NCI-H526 treated with DMSO at 0.1 percent for 48 hours (cell line): ENCODE measurements around the gene ANKRD17.
"Not testable (repeated sequence)": the region's sequence is repeated elsewhere in the genome, so short reads cannot be mapped to it uniquely, and the experiment has no call there.

Experiments used
- DNase-seq: peaks from one replicate; lab custom pipeline; 2025; lab: John Stamatoyannopoulos, UW

The ANKRD17 gene

DNA sequence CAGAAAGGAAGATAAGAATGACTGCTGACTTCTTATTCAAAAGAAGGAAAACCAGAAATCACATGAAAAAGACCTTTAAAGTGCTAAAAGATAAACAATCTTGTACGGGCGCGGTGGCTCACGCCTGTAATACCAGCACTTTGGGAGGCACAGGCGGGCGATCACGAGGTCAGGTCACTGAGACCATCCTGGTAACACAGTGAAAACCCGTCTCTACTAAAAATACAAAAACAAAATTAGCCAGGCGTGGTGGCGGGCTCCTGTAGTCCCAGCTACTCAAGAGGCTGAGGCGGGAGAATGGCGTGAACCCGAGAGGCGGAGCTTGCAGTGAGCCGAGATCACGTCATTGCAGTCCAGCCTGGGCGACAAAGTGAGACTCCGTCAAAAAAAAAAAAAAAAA is 54.6 kb downstream of the ANKRD17 start:
- not testable (repeated sequence) for DNase-seq

DNA sequence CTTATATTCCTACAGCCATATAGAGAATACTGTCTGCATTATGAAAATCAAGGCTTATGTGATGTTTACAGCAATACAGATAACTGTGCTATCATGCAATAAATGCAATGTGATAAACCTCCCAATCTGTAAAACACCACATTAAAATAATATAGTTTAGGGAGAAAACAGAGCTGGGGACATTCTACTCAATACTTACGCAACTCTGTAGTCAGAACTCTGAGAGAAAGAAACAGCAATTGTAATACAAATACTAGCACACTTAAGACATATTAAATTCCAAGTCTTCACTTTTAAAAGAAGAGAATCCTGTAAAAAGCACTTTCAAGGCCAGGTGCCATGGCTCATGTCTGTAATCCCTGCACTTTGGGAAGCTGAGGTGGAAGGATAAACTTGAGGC is 61.4 kb downstream of the ANKRD17 start:
- DNase-seq: no peak

DNA sequence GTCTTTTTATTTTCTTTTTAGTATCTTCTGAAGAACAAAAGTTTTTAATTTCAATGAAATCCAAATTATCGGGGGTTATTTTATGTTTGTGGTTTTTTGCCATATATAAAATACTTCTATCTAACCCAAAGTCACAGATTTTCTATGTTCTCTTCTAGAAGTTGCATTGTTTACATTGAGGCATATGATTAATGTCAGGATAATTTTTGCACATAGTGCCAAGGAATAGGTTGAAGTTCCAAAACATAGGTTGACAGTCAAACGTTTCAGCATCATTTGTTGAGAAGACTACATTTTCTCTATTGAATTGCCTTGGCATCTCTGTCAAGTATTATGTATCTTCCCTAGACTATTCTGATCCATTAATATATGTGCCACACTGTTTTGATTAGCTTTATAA is 64.5 kb downstream of the ANKRD17 start:
- DNase-seq: no peak

DNA sequence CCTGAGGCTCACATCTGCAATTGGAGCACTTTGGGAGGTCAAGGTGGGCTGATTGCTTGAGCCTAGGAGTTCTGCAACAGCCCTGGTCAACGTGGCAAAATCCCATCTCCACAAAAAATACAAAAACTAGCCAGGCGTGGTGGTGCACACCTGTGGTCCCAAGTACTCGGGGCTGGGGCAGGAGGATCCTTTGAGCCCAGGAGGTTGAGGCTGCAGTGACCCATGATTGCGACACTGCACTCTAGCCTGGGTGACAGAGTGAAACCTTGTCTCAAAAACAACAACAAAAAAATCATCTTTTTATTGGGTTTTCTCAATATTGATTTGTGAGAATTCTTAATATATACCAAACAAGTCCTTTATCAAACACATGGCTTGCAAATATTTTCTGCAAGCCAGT is 64.9 kb downstream of the ANKRD17 start:
- no peak for DNase-seq

DNA sequence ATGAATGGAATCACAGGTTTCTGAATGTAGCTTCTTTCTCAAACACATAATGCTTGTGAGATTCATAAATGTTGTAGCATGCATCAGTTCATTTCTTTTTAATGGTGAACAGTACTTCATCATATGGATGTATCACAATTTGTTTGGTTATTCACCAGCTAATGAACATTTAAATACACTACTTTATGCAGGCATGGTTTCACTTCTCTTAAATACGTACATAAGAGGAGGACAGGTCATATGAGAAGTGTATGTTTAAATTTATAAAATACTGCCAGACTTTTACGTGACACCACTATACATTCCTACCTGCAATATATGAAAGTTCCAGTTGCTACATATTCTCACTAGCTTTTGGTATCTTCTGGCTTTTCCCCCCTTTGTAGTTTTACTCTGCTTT is 65.4 kb downstream of the ANKRD17 start:
- DNase-seq: no peak

DNA sequence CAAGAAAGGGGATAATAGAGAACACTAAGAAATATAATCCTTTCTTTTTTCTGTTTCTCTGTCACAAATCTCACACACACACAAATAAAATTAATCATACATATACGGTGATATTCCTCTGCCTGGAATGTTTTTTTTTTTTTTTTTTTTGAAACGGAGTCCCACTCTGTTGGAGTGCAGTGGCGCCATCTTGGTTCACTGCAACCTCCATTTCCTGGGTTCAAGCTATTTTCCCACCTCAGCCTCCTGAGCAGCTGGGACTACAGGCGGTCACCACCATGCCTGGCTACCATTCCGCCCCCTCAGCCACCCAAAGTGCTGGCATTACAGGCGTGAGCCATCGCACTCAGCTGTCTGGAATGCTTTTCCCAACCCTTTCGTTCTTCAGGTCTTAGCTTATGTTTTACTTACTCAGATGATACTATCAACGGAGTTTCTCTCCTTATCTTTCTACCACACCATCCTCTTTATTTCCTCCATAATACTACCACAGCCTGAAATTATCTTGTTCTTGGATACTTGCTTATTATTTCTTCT is 69.3 kb downstream of the ANKRD17 start:
- DNase-seq: no peak

DNA sequence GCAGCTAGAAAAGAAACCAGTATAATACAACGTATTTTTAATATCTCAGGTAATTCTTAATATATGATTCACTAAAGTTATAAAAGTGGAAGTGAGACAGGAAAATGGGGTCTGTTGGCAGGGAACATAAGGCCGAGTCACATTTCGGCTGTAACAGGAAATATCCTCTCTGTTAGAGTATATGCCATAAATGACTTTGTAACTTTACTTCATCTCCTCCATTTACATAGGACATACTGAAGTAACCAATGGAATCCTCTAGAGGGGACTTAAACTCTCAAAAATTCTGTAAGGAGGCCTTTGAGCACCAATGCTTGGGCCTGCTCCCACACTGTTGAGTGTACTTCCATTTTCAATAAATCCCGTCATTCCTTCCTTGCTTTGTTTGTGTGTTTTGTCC is 71.3 kb downstream of the ANKRD17 start:
- no peak for DNase-seq

DNA sequence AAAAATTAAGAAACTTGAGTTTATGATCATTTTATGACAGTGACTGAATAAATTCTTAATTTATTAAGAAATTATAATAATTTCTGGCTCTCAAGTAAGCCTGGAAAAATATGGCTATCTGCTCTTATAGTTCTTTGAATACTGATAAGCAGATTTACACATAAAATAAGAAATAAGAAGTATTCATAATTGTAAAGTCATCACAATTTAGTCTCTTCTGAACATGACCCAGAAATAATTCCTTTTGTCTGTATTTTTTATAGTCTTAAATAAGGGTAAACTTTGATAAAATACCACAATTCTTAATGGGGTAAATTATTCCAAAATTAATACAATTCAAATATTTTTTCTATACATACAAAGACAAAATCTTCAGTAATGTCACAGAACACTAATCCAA is 72.7 kb downstream of the ANKRD17 start:
- DNase-seq: no peak

DNA sequence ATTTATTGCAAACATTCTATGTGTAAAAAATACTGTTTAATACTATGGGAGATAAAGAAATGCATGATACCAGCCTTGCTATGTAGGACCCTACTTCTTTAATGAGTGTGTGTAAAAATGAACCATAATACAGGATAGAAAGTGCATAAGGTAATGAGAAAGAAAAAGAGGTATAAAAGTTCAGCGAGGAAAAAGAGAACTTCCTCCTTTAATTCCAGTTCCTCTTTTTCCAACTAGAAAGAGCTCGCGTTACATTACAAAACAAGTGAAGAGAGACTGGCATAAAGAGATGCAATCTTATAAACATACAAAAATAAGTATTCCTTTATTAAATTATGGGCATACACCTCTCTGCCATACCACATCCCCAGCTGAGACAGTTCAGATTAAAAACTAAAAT is 77.4 kb downstream of the ANKRD17 start:
- DNase-seq: no peak

DNA sequence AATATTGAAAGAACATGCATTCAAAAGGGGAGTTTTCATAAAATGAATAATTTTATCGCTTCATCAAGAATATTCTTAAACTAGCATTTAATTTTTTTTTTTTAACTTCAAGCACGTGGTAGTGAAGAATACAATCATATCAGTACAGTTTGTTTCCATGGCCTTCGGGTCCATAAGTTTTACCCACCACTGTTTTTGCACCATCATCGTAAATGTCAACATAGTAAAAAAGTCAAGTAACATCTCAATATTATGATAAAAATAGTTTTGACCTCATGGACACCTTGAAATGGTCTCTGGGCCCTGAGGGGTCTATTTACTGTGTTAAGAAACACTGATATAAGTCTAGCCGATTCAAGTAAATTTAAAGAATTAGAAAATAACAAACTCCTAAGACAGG is 80.2 kb downstream of the ANKRD17 start:
- no peak for DNase-seq

DNA sequence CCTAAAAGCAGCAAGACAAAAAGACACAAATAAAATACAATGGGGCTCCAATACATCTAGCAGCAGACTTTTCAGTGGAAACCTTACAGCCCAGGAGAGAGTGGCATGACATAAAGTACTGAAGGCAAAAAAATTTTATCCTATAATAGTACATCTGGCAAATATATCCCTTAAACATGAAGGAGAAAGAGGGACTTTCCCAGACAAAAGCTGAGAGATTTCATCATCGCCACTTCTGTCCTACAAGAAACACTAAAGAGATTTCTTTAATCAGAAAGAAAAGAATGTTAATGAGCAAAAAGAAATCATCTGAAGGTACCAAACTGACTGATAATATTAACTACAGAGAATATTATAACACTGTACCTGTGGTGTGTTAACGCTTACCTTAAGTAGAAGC is 86.4 kb downstream of the ANKRD17 start:
- no peak for DNase-seq

DNA sequence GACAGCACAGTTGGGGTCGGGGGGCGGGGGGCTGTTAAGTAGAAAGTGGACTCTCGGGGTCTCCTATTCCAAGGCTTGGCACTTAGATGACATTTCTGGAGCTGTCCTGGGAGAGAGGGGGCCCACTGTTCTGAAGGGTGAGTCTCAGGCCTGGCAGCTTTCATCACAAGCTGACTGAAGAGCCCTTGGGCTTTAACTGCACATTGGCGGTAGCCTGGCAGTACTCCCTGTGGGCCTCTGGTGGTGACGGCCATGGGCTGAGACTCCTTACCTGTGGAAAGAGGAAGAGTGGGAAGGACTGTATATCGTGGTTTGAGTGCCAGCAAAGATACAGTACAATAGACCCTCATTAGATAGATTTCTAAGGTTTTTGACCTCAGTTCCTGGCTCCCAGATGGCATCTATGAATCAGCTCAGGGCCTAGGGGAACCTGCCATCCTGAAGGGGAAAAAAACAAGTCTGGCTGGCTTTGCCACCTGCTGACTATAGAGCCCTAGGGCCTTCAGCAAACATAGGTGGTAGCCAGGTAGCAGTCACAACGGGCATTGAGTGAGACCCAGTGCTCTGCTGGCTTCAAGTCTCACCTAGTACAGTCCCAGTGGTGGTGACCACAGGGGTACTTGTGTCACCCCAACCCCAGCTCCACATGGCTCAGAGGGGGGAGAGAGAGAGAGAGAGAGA is 87.9 kb downstream of the ANKRD17 start:
- DNase-seq: no peak

DNA sequence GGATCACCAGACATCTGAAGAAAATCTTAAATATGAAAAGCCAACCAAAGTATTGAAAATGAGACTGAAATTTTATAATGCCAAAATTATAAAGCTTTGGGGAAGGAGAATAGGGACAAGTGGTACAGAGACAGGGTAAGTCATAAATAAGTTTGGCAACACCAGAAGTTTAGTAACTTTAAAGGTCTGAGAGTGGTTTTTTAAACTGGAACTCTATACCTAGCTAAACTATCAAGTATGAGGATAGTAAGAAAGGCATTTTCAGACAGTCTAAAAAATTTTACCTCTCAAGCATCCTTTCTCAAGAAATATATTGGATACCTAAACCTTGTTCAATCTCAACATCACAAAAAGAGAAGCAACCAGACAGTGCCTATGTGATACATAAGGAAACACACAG is 92.4 kb downstream of the ANKRD17 start:
- no peak for DNase-seq

DNA sequence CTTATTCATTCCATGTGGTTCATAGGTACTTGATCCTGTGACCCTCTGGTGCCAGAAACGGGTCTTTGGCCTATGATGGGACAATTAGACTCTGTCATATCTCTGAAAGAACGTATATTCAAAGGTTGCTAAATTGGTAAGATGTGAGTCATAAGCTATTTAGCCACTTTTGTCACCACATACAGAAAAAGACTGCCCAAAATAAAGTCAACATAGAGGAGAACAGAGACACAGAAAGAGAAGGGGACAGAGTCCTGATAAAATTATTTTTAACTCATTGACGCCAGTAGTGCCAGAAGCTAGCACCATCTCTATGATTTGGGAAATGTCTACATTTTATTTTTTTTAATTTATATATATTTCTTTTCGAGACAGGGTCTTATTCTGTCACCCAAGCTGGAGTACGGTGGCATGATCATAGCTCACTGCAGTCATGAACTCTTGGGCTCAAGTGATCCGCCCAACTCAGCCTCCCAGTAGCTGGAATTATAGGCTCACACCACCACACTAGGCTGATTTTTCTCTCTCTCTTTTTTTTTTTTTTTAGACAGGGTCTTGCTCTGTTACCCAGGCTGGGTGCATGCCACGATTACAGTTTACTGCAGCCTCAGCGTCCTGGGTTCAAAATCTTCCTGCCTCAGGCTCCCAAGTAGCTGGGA is 96.9 kb downstream of the ANKRD17 start:
- no peak for DNase-seq

DNA sequence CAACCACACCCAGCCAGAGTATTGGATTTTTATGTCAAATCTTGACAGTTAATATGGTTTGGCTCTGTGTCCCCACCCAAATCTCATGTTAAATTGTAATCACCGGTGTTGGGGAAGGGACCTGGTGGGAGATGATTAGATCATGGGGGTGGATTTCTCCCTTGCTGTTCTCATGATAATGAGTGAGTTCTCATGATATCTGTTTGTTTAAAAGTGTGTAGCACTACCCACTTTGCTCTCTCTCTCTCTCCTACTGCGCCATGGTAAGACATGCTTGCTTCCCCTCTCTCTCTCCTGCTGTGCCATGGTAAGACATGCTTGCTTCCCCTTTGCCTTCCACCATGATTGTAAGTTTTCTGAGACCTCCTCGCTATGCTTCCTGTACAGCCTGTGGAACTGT is 102.2 kb downstream of the ANKRD17 start:
- no peak for DNase-seq

DNA sequence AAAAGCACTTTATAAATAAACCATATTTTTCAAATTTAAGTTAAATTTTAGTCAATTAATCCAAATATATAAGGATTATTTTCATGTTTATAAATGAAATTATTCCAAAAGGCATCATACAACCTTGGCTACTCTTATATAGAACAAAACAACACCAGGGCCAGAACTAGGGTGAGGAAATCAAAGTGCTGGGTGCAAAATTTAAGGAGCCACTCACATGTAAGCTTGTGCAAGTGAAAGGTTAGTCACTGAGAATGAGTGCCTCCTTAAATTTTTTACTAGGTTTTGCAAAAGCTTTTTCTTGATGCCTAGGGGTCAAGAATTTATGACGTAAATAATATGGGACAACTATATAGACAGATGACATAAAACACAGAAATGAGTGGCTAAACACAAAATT is 105.7 kb downstream of the ANKRD17 start:
- no peak for DNase-seq

DNA sequence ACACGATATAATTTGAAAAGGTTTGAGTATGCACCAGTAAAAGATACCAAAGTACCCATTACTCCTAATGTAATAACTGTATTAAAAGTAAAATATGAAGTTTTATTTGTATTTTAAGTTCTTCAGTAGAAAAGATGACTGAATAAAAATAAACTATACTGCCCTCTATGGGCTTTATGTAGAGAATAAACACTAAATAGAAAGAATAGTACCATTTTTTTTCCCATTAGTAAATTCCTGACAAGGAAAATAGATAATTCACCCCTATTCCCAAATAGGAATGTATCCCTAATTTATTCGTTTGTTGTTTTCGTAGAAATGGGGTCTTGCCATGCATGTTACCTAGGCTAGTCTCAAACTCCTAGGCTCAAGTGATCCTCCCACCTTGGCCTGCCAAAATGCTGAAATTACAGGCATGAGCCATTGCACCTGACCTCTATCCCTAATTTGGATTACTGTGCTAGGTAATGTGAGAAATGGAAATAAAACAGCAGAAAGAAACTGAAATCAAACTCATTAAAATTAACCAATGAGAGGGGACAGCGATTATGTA is 115.5 kb downstream of the ANKRD17 start:
- no peak for DNase-seq

DNA sequence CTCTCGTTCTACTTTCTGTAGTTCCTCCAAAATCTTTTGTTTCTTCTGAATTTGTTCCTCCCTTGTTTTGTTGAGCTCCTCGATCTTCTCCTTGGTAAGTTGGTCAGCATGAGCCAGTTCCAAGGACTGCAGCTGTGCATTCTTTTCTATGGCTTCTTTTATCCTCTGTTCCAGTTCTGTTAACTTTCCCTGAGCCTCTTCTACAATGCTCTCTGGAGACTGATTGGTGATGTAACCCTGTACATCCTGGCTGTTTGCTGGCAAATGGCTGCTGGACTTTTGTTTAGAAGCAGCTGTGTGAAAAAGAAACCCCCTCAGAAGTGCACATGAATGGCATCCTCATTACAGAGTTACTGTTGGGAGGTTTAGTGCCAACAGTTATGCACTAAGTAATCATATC is 118.6 kb downstream of the ANKRD17 start:
- DNase-seq: no peak

DNA sequence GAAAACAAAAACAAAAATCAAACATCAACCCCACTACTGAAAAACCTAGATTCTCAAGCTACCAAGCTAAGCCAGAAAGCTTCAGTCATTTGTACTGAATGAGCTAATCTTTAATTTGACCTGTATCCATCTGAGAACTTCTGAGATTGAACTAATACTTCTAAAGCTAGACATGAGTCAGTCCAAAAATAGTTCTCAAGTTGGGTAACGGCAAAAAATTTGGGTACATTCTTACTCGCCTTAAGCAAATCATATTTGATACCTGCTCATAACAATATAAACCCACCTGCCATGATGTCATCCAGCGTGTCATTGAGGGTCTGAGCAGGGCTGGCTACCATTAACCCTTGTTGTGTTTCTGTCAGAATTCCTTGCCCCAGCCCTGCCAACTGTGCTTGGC is 119.4 kb downstream of the ANKRD17 start:
- no peak for DNase-seq

DNA sequence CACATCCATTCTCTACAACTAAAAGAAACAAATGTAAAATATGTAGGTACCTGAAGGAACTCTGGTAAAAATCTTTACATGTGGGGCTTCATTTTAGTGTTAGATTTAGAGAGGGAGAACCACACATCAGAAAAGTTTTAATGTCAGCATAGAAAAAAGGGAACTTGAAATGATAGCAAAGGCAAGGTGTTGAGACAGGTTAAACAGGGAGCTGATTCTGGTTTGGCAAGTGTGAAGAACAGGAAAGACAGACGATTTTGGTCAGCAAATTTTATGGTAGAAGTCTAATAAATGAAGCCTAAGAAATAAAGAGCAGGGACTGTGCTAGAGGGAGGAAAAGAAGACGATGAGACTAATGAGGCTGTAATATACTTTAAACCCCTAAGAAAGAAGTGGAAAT is 121.5 kb downstream of the ANKRD17 start:
- DNase-seq: no peak

DNA sequence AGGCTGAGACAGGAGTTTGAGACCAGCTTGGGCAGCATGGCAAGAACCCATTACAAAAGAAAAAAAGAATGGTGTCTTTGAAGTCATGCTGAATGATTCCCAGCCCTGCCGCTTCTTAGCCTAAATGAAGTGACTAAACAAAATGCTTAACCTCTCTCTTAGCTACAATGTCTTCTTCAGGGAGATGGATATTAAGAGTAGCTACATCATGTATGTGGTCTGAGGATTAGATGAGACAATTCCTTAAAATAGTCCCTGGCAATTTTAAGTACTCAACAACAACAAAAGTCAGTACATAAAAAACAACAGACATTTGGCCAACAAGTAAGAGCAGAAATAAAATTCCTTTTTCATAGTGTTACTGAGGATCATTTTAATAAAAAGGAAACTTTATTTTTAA is 124.8 kb downstream of the ANKRD17 start:
- no peak for DNase-seq

DNA sequence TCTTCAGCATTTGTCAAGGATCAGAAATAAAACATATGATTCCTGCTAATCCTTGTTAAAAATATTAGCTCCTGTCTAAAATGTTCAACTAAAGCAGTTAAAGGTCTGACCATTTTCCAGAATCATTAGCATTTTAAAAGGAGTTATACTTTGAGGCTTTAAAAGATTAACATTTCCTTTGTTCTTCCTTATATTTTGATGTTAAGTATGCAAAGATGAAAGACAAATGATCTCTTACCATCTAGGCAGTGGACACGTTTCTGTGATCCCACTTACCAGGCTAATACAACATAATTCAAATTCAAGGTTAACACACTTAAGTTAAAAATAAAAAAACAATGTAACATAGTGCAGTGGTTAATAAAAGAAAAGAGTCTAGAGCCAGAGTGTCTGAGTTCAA is 127.3 kb downstream of the ANKRD17 start:
- no peak for DNase-seq

DNA sequence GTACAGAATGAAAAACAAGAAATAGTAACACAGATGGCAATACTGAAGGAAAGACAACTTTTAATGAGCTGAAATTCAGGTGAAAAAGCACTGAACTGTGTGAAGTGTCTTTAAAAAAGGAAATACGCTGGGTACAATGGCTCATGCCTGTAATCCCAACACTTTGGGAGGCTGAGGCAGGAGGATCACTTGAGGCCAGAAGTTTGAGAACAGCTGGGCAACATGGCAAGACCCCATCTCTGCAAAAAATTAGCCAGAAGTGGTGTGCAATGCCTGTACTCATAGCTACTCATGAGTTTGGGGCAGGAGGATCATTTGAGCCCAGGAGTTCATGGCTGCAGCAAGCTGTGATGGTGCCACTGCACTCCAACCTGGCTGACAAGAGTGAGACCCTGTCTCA is 129.3 kb downstream of the ANKRD17 start:
- no peak for DNase-seq
